NCI-H2029 (cell line): ENCODE measurements around the gene DUOX2.

Experiments used
- DNase-seq: peaks from one replicate; lab custom pipeline; 2025; lab: John Stamatoyannopoulos, UW

DUOX2 gene

GRCh38 chr15:45114076-45114750 lies at the start of gene DUOX2, which contains the start of gene DUOXA2:
Gene DUOX2, minus strand, starts transcription at chr15:45114172. Its CDS starts 761 bp downstream, at chr15:45113411.
Gene DUOXA2, plus strand, starts transcription at chr15:45114326. Its CDS starts 280 bp downstream, at chr15:45114606.
- DNase-seq: no peak

GRCh38 chr15:45163508-45163856 lies 49.5 kb upstream of the DUOX2 start:
- no peak for DNase-seq

GRCh38 chr15:45162771-45163507 lies 49.0 kb upstream of the DUOX2 start:
- DNase-seq: peak; percentile 35

DNA sequence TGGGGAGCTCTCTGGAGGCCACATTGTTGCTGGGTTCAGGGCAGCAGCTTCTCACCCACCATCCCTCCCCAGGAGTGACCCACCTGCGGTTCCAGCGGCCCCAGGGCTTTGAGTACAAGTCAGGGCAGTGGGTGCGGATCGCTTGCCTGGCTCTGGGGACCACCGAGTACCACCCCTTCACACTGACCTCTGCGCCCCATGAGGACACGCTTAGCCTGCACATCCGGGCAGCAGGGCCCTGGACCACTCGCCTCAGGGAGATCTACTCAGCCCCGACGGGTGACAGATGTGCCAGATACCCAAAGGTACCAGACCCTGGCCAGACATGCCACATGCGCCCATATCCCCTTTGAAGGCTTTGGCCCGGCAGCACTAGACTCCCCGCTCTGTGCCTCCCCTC lies 47.7 kb upstream of the DUOX2 start:
- no peak for DNase-seq

- no peak for DNase-seq
Measured at GRCh38 chr15:45157974-45158373, 44.0 kb upstream of the DUOX2 start.

GRCh38 chr15:45156744-45157455 lies 42.9 kb upstream of the DUOX2 start:
- no peak for DNase-seq

DNA sequence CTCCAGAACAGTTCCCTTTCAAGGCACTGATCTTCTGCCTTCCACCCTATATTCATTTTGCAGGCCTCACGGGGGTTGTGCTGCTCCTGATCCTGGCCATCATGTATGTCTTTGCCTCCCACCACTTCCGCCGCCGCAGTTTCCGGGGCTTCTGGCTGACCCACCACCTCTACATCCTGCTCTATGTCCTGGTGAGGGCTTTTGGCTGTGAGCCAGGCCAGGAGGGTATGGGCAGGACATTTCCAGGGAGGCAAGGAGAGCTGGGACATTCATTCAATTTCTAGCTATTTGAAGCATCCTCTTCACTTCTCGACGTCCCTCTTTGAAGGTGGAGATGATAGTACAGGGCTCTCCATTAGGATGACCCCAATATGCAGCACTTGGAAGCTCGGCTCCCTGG lies 41.8 kb upstream of the DUOX2 start:
- DNase-seq: no peak

DNA sequence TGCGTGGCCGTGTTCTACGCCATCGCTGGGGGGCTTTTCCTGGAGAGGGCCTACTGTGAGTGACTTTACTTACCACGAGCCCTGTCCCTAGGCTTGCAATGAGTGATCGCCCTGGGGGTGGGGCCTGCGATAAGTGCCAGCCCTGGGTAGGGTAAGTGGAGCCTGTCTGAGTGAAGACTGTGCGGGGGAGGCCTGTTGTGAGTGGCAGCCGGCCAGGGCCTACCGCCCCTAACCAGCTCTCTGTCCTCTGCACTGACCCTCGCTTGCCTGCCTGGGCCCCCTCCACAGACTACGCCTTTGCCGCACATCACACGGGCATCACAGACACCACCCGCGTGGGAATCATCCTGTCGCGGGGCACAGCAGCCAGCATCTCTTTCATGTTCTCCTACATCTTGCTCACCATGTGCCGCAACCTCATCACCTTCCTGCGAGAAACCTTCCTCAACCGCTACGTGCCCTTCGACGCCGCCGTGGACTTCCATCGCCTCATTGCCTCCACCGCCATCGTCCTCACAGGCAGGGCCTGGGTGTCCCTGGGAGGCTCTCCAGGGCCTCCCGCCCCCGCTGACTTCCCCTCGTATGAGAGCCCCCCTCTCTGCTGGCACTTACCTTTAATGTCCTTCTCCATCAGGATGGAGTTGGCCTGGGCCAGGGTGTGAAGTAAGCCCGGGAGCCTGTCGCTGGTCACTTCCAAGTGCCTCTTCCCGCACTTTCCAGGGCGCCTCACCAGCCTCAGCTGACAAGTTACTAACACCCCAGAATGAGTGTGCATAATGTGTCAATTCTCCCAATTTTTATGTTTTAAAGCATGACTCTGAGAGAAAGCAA lies 38.2 kb upstream of the DUOX2 start:
- no peak for DNase-seq

DNA sequence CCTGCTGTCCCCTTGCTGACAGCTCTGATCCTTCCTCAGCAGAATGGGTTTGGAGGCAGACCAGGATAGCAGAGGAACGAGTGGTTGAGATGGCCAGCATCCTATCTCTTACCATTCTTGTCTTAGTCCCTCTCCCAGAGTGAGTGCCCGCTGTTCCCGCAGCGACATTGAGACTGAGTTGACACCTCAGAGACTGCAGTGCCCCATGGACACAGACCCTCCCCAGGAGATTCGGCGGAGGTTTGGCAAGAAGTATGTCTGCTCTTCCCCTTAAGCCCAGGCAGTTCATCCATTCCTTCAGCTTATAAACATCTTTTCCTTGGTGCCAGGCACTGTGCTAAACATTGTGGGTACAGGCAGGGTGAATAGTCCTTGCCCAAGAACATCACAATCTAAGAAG lies 37.0 kb upstream of the DUOX2 start:
- DNase-seq: no peak

- DNase-seq: no peak
Measured at GRCh38 chr15:45150481-45150880, 36.5 kb upstream of the DUOX2 start.

- no peak for DNase-seq
Measured at GRCh38 chr15:45149060-45149459, 35.1 kb upstream of the DUOX2 start.

DNA sequence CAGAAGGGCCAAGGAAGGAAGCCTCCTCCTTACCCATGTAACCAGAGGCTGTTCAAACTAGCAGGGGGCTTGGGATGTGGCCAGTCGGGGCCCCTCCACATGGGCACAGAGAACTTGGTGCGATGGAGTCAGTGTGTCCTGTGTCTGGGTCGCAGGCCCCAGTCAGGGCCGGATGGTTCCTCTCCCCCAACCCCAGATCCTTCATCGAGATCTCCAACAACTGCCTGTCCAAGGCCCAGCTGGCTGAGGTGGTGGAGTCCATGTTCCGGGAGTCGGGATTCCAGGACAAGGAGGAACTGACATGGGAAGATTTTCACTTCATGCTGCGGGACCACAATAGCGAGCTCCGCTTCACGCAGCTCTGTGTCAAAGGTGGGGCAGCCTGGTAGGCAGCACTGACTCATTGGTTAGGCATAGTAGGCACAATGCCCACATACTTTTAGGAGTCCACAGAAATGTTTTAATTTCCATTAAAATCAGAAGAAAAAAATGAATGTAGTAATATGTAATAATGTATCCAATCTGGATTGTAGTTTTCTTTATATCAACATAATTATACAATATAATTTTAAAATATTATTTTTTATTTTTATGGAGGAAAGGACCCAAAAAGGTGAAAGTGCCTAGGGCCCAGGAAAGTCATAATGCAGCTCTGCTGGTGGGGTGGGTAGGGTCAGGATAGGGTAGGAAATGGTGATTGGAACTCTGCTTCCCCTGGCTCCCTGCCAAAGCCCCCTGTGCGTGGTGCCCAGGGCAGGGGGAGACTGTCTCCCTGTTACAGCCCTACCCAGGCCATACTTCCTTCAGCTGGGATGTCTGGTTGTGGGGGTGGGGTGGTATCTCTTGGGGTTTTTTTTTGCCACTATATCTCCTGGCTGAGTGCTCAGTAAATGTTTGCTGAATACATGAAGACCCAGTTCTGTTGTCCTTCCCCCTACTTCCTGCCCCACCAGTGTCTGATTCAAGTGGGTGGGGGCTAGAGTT lies 34.4 kb upstream of the DUOX2 start:
- no peak for DNase-seq

- DNase-seq: no peak
Measured at GRCh38 chr15:45147606-45148005, 33.6 kb upstream of the DUOX2 start.

DNA sequence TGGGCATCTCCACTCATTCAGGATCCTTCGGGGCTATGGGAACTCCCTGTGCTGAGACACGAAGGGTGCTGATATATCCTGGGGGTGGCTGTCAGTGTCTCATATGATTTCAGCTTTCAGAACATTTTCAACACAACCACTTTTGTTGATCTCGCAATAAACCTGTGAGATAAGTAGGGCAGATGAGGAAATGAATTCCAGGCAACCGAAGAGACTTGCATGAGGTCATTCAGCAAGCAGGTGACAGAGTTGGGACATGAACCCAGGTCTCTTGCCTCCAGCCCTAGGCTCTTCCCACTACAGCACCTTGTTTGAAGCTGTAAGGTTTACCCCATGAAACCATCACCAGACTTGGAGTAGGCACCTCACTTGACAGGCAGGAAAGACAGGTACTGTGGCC lies 32.4 kb upstream of the DUOX2 start:
- DNase-seq: no peak

DNA sequence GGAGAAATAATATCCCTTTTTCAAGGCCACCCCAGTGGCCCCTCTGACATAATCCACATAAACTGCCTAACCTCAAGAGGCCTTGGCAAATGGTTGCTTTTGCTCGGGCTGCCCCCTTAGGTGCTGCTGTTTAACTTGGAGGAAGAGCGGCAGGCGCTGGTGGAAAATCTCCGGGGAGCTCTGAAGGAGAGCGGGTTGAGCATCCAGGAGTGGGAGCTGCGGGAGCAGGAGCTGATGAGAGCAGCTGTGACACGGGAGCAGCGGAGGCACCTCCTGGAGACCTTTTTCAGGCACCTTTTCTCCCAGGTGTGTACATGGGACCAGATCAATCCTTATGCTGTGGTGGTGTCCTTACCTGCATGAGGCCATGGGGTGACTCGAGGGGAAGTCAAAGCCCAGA lies 30.8 kb upstream of the DUOX2 start:
- DNase-seq: no peak

DNA sequence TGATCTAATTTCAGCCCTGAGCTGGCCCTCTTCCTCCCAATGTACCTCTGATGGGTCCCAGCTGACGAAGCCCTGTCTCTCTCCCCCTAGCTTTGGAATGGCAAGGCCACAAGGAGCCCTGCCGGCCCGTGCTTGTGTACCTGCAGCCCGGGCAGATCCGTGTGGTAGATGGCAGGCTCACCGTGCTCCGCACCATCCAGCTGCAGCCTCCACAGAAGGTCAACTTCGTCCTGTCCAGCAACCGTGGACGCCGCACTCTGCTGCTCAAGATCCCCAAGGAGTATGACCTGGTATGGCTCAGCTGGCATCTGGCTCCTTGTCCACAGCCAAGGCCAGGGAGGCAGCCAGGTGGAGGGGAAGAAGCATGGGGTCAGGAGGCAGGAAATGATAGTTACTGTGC lies 30.0 kb upstream of the DUOX2 start:
- no peak for DNase-seq

DNA sequence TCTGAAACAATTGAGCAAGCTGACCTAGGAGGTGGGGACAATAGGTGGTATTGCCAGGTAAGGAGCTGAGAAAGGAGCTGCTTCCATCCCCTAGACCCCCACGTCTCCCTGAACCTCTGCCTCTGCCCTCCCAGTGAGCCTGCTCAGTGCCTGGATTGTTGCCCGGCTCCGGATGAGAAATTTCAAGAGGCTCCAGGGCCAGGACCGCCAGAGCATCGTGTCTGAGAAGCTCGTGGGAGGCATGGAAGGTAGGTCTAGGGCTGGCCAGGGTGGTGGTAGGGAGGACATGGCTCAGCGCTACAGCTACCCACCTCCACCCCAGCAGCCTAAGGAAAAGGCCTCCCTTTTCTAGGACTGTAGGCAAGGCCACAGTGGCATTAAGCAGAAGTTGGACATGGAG lies 29.1 kb upstream of the DUOX2 start:
- no peak for DNase-seq

DNA sequence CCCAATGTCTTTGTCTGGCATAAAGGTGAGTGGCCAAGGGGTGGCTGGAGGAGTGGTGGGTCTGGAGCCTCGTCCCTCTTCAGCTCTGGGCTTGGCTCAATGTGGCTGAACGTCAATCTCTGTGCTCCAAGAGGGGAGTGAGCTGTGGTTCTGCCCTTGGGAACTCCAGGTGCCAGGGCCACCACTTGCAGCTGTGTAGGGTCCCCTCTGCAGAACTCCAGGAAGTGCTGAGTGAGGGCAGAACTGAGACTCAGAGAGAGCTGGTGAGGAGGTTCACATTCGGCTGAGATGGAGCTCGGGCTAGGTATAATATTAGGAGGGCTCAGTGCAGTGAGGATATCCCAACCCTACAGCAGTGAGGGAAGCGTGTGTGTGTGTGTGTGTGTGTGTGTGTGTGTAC lies 27.4 kb upstream of the DUOX2 start:
- no peak for DNase-seq

DNA sequence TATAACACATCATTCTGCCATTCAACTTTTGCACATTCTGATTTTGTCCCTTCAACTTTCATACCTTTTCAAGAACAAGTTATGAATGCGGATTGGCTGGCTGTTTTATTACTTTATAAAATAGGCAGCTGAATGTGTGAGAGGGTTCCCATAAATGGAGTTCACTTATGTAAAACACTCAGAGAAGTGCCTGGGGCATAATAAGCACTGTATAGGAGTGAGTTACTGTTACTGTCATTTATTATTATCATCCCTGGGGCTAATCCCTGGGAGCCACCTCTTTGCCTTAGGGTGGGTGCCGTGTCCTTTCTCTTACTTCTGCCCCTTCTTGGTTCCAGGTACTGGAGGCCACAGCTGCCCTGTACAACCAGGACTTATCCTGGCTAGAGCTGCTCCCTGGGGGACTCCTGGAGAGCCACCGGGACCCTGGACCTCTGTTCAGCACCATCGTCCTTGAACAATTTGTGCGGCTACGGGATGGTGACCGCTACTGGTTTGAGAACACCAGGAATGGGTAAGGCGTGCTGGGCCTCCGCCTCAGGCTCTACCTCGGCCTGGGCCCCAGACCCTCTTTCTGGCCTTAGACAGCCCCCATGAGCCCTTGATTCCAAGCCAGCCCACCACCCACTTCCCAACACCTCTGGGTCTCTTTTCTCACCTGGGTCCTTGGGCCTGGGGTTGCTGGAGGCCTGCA lies 26.7 kb upstream of the DUOX2 start:
- DNase-seq: no peak

DNA sequence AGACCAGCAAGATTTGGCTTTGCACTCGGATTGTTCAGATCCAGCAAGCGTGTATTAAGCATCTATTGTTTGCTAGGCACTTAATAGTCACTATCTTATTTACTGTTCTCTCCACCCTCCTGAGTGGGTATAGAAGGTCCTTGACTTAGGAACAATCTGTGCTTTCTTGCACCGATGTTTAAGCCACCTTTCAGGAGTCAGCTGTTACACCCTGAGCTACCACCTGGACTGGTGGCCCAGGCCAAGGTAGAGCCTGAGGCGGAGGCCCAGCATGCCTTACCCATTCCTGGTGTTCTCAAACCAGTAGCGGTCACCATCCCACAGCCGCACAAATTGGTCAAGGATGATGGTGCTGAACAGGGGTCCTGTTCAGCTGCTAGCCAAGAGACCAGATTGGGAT lies 25.8 kb upstream of the DUOX2 start:
- no peak for DNase-seq
